Karpas-422 (cell line): ENCODE measurements around the gene TSEN2. TPM values are rescaled to one million over a fixed set of nuclear protein-coding genes. Genes with fewer than 3 reads are reported as not detected.

Source experiments
- DNase-seq: peaks from one replicate; pipeline ENCODE4 v3.0.0-alpha.2; 2015
- H2AFZ ChIP-seq: fragments of 200-600 bp; sonication (generic); 2 replicates; pipeline ENCODE4 v1.6.1; 2014; ENCODE audit warnings: antibody characterized with exemption, low read length, mixed read lengths
- H3K27ac ChIP-seq: fragments of 200-600 bp; sonication (generic); 2 replicates; pipeline ENCODE4 v1.5.1; 2014; ENCODE audit warnings: mild to moderate bottlenecking, low read length, moderate library complexity
- H3K27me3 ChIP-seq: fragments of 200-600 bp; sonication (generic); 2 replicates; pipeline ENCODE4 v1.6.1; 2014; ENCODE audit warnings: low read length, mixed read lengths
- H3K36me3 ChIP-seq: fragments of 200-600 bp; sonication (generic); 2 replicates; pipeline ENCODE4 v1.6.1; 2014; ENCODE audit warnings: low read length, mixed read lengths; ENCODE audit not compliant: insufficient read depth
- H3K4me1 ChIP-seq: fragments of 200-600 bp; sonication (generic); 2 replicates; pipeline ENCODE4 v1.6.1; 2014; ENCODE audit warnings: mild to moderate bottlenecking, low read length, mixed read lengths
- H3K4me2 ChIP-seq: fragments of 200-600 bp; sonication (generic); 2 replicates; pipeline ENCODE4 v1.6.1; 2014; ENCODE audit warnings: low read length, low read depth, mild to moderate bottlenecking; ENCODE audit not compliant: poor library complexity, severe bottlenecking
- H3K4me3 ChIP-seq: fragments of 200-600 bp; sonication (generic); 2 replicates; pipeline ENCODE4 v1.5.1; 2014; ENCODE audit warnings: mild to moderate bottlenecking, antibody characterized with exemption, low read length, mixed read lengths
- H3K79me2 ChIP-seq: fragments of 200-600 bp; sonication (generic); 2 replicates; pipeline ENCODE4 v1.6.1; 2014; ENCODE audit warnings: mild to moderate bottlenecking, low read length, mixed read lengths
- H3K9ac ChIP-seq: fragments of 200-600 bp; sonication (generic); 2 replicates; pipeline ENCODE4 v1.6.0; 2014; ENCODE audit warnings: low read length
- H3K9me2 ChIP-seq: fragments of 200-600 bp; sonication (generic), shearing (Covaris generic); replicated peaks from 2 replicates; pipeline ENCODE4 v1.6.0; 2014; ENCODE audit warnings: mild to moderate bottlenecking, low read length, moderate library complexity; ENCODE audit not compliant: insufficient read depth
- H3K9me3 ChIP-seq: fragments of 300-700, 200-600 bp; sonication (generic); 2 replicates; pipeline ENCODE4 v1.6.1; 2014; ENCODE audit warnings: low read length, mixed read lengths
- H4K20me1 ChIP-seq: fragments of 200-600 bp; sonication (generic); 2 replicates; pipeline ENCODE4 v1.6.1; 2014; ENCODE audit warnings: mild to moderate bottlenecking, antibody characterized with exemption, low read length, low read depth; ENCODE audit not compliant: insufficient read depth
- total RNA-seq: library from RNA; depleted of rRNA; stranded (reverse); fragments of >200 nt; shearing (Covaris generic); gene quantifications from 2 replicates; pipeline ENCODE4 v1.2.3, GENCODE V29; 2014; ENCODE audit warnings: low replicate concordance

TSEN2 gene
- total RNA-seq, 1 experiment from 2014 or later, result 19.3 TPM

DNA sequence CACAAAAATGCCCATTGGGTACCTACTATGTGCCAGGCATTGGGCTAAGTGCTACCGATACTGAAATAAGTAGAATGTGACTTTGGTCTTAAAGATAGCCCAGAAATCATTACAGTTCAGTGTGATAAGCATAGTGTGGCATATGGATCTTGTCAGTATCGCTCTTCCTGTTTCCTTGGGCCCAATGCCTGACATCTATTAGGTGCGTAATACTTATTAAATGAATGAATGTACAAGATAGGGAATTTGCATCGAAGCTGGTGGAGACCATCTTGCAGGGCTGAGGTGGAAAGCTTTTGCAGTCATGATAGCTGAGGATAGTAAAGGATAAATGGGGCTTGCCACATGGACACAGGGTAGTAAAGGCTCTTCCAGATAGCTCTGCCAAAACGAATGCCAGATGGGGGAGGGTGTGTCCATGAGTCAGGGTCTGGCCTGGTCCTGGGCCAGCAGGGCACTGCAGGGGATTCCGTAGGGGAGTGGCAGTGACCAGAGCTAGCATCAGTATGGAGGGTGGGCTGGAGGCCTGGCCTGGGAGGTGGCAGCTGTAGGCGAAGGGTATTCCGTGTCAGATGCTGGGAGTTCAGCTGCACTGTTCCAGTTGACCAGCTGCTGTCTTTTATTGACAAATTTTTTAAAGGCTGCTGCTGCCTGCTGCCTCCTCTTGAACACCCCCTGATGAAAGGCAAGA is 23.5 kb downstream of the TSEN2 start:
- H3K4me2 ChIP-seq, result no peak overlapping the region

DNA sequence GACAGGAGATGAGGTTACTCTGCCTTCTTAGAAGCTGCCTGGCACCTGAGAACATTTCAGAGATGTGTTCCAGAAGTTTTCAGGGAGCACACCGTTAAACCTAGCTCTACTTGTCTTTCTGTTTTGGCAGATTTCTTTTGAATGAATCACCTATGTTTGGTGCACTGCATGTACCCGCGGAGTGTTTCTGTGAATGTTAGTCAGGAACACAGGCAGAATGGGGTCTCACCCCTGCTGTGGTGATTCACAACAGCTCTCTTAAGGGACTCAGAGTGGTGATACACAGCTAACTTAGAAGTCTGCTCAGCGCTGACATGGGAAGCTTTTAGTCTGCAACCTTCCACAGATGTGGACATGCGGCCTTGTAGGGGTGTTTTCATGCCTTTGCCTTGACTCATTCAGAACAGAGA is 24.0 kb downstream of the TSEN2 start:
- Histone ChIP-seq H3K4me1 (no peaks in the 10 kb centered on the region), H4K20me1 (no peaks in the 10 kb centered on the region), H3K9me2 (no peaks in the 10 kb centered on the region), H3K36me3 (peaks cover 10% of the 10 kb centered on the region; the same call in 1 of the 2 replicates), H3K9ac (no peak overlapping the region), H3K9me3 (no peaks in the 10 kb centered on the region), H3K27ac (no peak overlapping the region), H2AFZ (no peak overlapping the region), H3K4me2 (no peak overlapping the region), H3K27me3 (no peaks in the 10 kb centered on the region), H3K4me3 (no peak overlapping the region), H3K79me2 (no peaks in the 10 kb centered on the region)
- DNase-seq, result no peak

More for the DNA sequence above, 23.5 kb downstream of the TSEN2 start:
- no peak overlapping the region for H3K9ac ChIP-seq
- no peak for DNase-seq
- peaks cover 10% of the 10 kb centered on the region; the same call in 1 of the 2 replicates for H3K36me3 ChIP-seq
- no peaks in the 10 kb centered on the region for H3K79me2 ChIP-seq
- H3K27me3 ChIP-seq, result no peaks in the 10 kb centered on the region
- no peak overlapping the region for H3K27ac ChIP-seq
- no peaks in the 10 kb centered on the region for H3K9me3 ChIP-seq
- H4K20me1 ChIP-seq, result no peaks in the 10 kb centered on the region
- H3K4me3 ChIP-seq, result no peak overlapping the region
- H3K9me2 ChIP-seq, result no peaks in the 10 kb centered on the region
- no peaks in the 10 kb centered on the region for H3K4me1 ChIP-seq
- no peak overlapping the region for H2AFZ ChIP-seq

GRCh38 chr3:12509466-12509865 is 25.2 kb downstream of the TSEN2 start:
- Histone ChIP-seq H2AFZ (no peak overlapping the region), H3K9me3 (no peaks in the 10 kb centered on the region), H3K4me3 (no peak overlapping the region), H3K9ac (no peak overlapping the region), H3K27me3 (no peaks in the 10 kb centered on the region), H3K4me2 (no peak overlapping the region), H3K27ac (no peak overlapping the region), H3K9me2 (no peaks in the 10 kb centered on the region), H3K4me1 (no peaks in the 10 kb centered on the region), H3K79me2 (no peaks in the 10 kb centered on the region), H3K36me3 (peaks cover 7% of the 10 kb centered on the region; the same call in 1 of the 2 replicates), H4K20me1 (no peaks in the 10 kb centered on the region)
- no peak for DNase-seq

DNA sequence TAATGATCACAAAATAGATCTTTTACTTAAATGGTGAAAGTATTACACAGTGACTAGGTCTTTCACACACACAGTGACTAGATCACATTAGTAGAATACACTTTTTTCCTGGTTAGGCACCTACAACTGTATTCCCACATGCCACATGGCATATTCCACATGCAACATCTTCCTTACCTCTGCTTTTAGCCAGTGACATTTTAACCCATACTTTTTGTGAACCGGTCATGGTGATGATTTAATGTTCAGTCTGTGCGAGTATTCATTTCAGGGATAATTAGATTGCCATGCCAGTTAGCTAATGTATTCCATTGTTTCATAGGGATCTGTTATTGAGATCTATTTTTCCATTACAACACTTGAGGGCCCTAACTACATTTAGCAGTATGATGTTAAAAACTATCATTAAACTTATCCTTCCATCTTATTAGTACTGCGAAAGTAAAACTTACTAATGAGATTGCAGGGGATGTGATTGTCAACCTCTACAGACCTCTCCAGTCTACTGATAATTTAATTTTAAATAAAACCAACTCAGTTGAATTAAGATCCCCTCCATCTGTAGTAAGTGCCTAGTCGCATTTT is 28.3 kb downstream of the TSEN2 start:
- Histone ChIP-seq H2AFZ (no peak overlapping the region), H3K4me3 (no peak overlapping the region), H4K20me1 (no peaks in the 10 kb centered on the region), H3K4me2 (no peak overlapping the region), H3K9me3 (no peaks in the 10 kb centered on the region), H3K4me1 (no peaks in the 10 kb centered on the region), H3K79me2 (no peaks in the 10 kb centered on the region), H3K9ac (no peak overlapping the region), H3K9me2 (no peaks in the 10 kb centered on the region), H3K27me3 (no peaks in the 10 kb centered on the region), H3K27ac (no peak overlapping the region), H3K36me3 (no peaks in the 10 kb centered on the region)
- no peak for DNase-seq

GRCh38 chr3:12513694-12514446 is 29.6 kb downstream of the TSEN2 start:
- Histone ChIP-seq H3K4me3 (no peak overlapping the region), H3K9me2 (no peaks in the 10 kb centered on the region), H3K9ac (no peak overlapping the region), H3K27me3 (no peaks in the 10 kb centered on the region), H2AFZ (no peak overlapping the region), H3K4me1 (no peaks in the 10 kb centered on the region), H3K9me3 (no peaks in the 10 kb centered on the region), H3K4me2 (no peak overlapping the region), H3K27ac (no peak overlapping the region), H3K36me3 (no peaks in the 10 kb centered on the region), H3K79me2 (no peaks in the 10 kb centered on the region), H4K20me1 (no peaks in the 10 kb centered on the region)
- DNase-seq, result no peak

GRCh38 chr3:12515631-12516030 is 31.4 kb downstream of the TSEN2 start:
- Histone ChIP-seq H3K9me3 (no peaks in the 10 kb centered on the region), H3K4me3 (no peak overlapping the region), H3K27ac (no peak overlapping the region), H3K9me2 (no peaks in the 10 kb centered on the region), H2AFZ (no peak overlapping the region), H4K20me1 (no peaks in the 10 kb centered on the region), H3K4me1 (no peaks in the 10 kb centered on the region), H3K4me2 (no peak overlapping the region), H3K79me2 (no peaks in the 10 kb centered on the region), H3K27me3 (no peaks in the 10 kb centered on the region), H3K9ac (no peak overlapping the region), H3K36me3 (no peaks in the 10 kb centered on the region)
- DNase-seq, result no peak

GRCh38 chr3:12516873-12517272 is 32.6 kb downstream of the TSEN2 start:
- Histone ChIP-seq H3K36me3 (peaks cover 6% of the 10 kb centered on the region), H3K9me2 (no peaks in the 10 kb centered on the region), H3K9ac (no peak overlapping the region), H3K4me2 (no peak overlapping the region), H3K4me3 (no peak overlapping the region), H2AFZ (no peak overlapping the region), H3K27ac (no peak overlapping the region), H3K27me3 (no peaks in the 10 kb centered on the region), H3K79me2 (no peaks in the 10 kb centered on the region), H4K20me1 (no peaks in the 10 kb centered on the region), H3K4me1 (no peaks in the 10 kb centered on the region), H3K9me3 (no peaks in the 10 kb centered on the region)
- DNase-seq, result no peak

GRCh38 chr3:12518261-12519028 is 34.2 kb downstream of the TSEN2 start:
- Histone ChIP-seq H3K4me1 (no peaks in the 10 kb centered on the region), H3K9ac (no peak overlapping the region), H3K9me2 (no peaks in the 10 kb centered on the region), H3K4me3 (no peak overlapping the region), H2AFZ (no peak overlapping the region), H3K79me2 (no peaks in the 10 kb centered on the region), H3K4me2 (no peak overlapping the region), H3K27ac (no peak overlapping the region), H3K36me3 (peaks cover 6% of the 10 kb centered on the region), H4K20me1 (no peaks in the 10 kb centered on the region), H3K27me3 (no peaks in the 10 kb centered on the region), H3K9me3 (no peaks in the 10 kb centered on the region)
- DNase-seq, result no peak
